22Rv1 (cell line): ENCODE results near the gene BST1.

ENCODE experiments used
- CTCF ChIP-seq: fragments of 450-650 bp; IDR thresholded peaks from 2 replicates; pipeline ENCODE4 v1.5.1; 2017; ENCODE audit warnings: mild to moderate bottlenecking
- ZFX ChIP-seq: fragments of 450-650 bp; IDR thresholded peaks from 2 replicates; pipeline ENCODE4 v1.6.1; 2017; ENCODE audit warnings: antibody characterized with exemption, borderline replicate concordance

- no peak for TF ChIP-seq CTCF
- TF ChIP-seq ZFX = no peak
Observed at GRCh38 chr4:15765910-15766697, 63.2 kb downstream of the BST1 start.
